Testis (tissue), 2 donors: ENCODE data around the gene MFAP5.

Experiments
- POLR2A ChIP-seq: fragments of 450-650 bp; IDR thresholded peaks from one replicate; pipeline ENCODE4 v1.6.1; 2017; ENCODE audit warnings: antibody characterized with exemption, mild to moderate bottlenecking, moderate library complexity
- TF ChIP-seq, protein P1 (sequence below), 3 experiments: fragments of 450-650 bp in 2 of 3; fragments of 200-600 bp in 1 of 3; sonication (generic) in 1 of 3; IDR thresholded peaks; one replicate each; pipeline ENCODE4 v1.5.1; 2016 to 2019; ENCODE audit warnings: antibody characterized with exemption in 3 of 3, mild to moderate bottlenecking in 2 of 3, moderate library complexity in 1 of 3

DNA sequence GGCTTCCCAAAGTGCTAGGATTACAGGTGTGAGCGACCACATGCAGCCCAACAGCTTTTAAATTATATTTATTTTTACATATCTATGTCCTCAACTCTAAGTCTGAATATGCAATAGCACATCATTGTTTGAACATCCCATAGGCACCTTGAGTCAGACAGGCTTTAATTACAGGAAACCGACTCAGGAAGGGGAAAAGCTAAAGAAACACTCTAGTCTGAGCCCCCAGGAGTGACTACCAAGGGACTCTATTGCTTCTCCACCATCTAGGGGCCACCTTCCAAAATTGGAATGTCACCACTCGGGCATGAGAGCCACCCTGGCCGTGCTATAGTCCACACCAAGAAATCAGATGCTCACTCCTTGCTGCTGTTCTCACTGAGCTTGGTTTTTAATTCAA lies 14.0 kb upstream of the MFAP5 start:
- TF ChIP-seq, protein P1, sequence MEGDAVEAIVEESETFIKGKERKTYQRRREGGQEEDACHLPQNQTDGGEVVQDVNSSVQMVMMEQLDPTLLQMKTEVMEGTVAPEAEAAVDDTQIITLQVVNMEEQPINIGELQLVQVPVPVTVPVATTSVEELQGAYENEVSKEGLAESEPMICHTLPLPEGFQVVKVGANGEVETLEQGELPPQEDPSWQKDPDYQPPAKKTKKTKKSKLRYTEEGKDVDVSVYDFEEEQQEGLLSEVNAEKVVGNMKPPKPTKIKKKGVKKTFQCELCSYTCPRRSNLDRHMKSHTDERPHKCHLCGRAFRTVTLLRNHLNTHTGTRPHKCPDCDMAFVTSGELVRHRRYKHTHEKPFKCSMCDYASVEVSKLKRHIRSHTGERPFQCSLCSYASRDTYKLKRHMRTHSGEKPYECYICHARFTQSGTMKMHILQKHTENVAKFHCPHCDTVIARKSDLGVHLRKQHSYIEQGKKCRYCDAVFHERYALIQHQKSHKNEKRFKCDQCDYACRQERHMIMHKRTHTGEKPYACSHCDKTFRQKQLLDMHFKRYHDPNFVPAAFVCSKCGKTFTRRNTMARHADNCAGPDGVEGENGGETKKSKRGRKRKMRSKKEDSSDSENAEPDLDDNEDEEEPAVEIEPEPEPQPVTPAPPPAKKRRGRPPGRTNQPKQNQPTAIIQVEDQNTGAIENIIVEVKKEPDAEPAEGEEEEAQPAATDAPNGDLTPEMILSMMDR (IDR thresholded peaks at IDR 0.05) = no peak
- no peak for TF ChIP-seq POLR2A
